Activated T-cell treated with anti-CD3 and anti-CD28 coated beads for 24 hours (primary cell): ENCODE results near the gene OR12D1.

ENCODE experiments used
- DNase-seq: peaks from one replicate; pipeline ENCODE4 v3.0.0-alpha.2; 2020; ENCODE audit warnings: low read depth

The OR12D1 gene

DNA sequence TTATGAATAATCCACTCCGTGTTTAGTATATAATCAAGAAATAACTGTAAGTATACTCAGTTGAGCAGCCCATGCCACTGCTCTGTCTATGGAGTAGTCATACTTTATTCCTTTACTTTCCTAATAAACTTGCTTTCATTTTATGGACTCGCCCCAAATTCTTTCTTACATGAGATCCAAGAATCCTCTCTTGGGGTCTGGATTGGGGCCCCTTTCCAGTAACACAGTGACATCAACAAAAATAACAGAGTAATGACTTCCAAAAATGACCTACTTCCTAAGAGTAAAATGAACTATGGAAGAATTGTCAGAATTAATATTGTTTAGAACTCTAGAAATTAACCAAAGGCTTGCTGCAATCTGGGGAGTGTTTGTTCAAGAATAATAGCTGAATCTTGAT is 51.1 kb downstream of the OR12D1 start:
- no peak for DNase-seq

DNA sequence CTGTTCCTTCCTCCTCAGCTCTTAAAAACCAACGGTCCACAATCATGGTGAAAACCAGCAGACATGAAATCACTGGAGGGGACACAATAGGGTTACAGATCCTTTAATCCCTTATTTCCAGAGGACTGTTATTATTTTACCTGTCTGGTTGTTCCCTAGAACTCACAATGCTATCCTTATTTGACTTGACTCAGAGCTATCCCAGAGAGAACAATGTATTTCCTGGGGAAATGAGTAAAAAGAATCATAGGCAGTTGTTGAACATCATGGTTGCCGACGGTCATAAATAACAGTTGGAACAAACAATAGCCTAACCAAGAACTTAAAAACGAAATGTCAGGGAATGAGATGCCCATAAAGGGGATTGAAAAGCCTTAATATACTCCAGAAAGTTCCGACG is 51.5 kb downstream of the OR12D1 start:
- no peak for DNase-seq
